Mammary epithelial cell (primary cell): ENCODE data around the gene MRM3.

Source experiments
- EZH2 ChIP-seq: IDR thresholded peaks from 2 replicates; pipeline ENCODE4 v1.6.1; 2012; ENCODE audit warnings: low read length, inconsistent platforms, borderline replicate concordance
- TF ChIP-seq, protein P1 (sequence below), 2 donors: IDR thresholded peaks in 1 of 2; conservative IDR thresholded peaks in 1 of 2; 2 replicates each; pipeline ENCODE4 v1.5.1; 2011 to 2012; ENCODE audit warnings: inconsistent platforms in 2 of 2, low read length in 2 of 2, mild to moderate bottlenecking in 2 of 2, control low read depth in 1 of 2, low read depth in 1 of 2; ENCODE audit not compliant: insufficient read depth in 1 of 2; ENCODE audit errors: extremely low read depth in 1 of 2

DNA sequence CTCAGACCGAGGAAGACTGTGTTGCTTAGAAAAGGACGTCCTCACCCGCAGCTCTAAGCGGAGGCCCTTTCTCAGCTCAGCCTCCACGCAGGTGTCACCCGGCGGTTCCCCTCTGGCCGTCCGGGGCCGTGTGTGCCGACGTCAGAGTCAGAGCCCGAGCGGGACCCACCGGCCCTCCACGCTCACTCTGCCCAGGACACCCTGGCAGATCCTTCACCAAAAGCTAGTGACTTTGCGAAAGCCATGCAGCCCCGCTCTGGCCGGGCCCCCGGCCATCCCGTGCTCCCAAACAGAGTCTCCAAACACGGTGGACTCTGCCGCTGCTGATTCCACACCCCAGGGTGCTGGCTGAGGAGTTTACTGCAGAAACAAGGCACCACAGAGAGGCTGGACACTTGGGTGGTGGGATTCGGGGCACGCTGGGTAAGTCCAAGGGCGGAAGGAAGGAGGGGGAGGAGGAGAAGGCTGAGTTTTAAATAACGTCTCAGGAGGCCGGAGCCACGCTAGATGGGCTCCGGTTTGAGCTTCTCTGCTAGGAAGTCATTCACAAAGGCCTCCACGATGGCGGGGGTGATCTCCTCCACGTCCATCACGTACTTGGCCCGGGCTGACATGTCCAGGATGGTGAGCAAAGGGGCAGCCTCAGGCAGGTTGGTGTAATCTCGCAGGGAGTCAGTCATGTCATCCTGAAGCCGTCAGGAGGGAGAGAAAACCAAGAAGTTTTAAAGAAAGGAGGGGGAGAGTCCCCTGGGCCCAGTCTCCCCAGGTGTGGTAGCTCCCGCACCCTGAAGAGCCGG, 18.5 kb downstream of the MRM3 start:
- TF ChIP-seq, protein P1, sequence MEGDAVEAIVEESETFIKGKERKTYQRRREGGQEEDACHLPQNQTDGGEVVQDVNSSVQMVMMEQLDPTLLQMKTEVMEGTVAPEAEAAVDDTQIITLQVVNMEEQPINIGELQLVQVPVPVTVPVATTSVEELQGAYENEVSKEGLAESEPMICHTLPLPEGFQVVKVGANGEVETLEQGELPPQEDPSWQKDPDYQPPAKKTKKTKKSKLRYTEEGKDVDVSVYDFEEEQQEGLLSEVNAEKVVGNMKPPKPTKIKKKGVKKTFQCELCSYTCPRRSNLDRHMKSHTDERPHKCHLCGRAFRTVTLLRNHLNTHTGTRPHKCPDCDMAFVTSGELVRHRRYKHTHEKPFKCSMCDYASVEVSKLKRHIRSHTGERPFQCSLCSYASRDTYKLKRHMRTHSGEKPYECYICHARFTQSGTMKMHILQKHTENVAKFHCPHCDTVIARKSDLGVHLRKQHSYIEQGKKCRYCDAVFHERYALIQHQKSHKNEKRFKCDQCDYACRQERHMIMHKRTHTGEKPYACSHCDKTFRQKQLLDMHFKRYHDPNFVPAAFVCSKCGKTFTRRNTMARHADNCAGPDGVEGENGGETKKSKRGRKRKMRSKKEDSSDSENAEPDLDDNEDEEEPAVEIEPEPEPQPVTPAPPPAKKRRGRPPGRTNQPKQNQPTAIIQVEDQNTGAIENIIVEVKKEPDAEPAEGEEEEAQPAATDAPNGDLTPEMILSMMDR (conservative IDR thresholded peaks at IDR 0.05 in 1 of 2, IDR thresholded peaks at IDR 0.05 in 1 of 2; ENCODE audit: extremely low read depth in 1 of 2, insufficient read depth in 1 of 2, low read depth in 1 of 2, low read length in 2 of 2): no peak
- TF ChIP-seq EZH2: no peak
